SU-DHL-6 (cell line): ENCODE results near the gene CHST4.

Experiments
- H2AFZ ChIP-seq: fragments of 200-600 bp; sonication (generic); 2 replicates; pipeline ENCODE4 v1.6.1; 2014; ENCODE audit warnings: low read depth, mild to moderate bottlenecking, moderate library complexity, mixed read lengths, antibody characterized with exemption, low read length; ENCODE audit not compliant: severe bottlenecking
- H3F3A ChIP-seq: fragments of 200-600 bp; shearing (Covaris generic); 2 replicates; pipeline ENCODE4 v1.6.0; 2016; ENCODE audit warnings: antibody characterized with exemption, mild to moderate bottlenecking; ENCODE audit not compliant: insufficient read depth
- H3K27ac ChIP-seq: fragments of 200-600 bp; sonication (generic); 2 replicates; pipeline ENCODE4 v1.5.1; 2016; ENCODE audit warnings: low read depth, mild to moderate bottlenecking, low read length, moderate library complexity, mixed read lengths
- H3K27me3 ChIP-seq: fragments of 200-600 bp; sonication (generic), shearing (Covaris generic); 2 replicates; pipeline ENCODE4 v1.6.0; 2014; ENCODE audit warnings: mild to moderate bottlenecking, low read length
- H3K36me3 ChIP-seq: fragments of 200-600 bp; sonication (generic); 2 replicates; pipeline ENCODE4 v1.6.1; 2014; ENCODE audit warnings: mild to moderate bottlenecking, low read length, mixed read lengths
- H3K4me2 ChIP-seq: fragments of 300-600, 200-600 bp; shearing (Covaris generic), sonication (generic); 2 replicates; pipeline ENCODE4 v1.6.0; 2014; ENCODE audit warnings: low read length, low read depth, mild to moderate bottlenecking; ENCODE audit not compliant: poor library complexity, severe bottlenecking
- H3K4me3 ChIP-seq: fragments of 200-600 bp; sonication (generic); 2 replicates; pipeline ENCODE4 v1.5.1; 2014; ENCODE audit warnings: antibody characterized with exemption, low read length, mild to moderate bottlenecking, mixed read lengths; ENCODE audit not compliant: insufficient read depth, poor library complexity, severe bottlenecking
- H3K79me2 ChIP-seq: fragments of 200-600 bp; sonication (generic); 2 replicates; pipeline ENCODE4 v1.6.1; 2014; ENCODE audit warnings: mild to moderate bottlenecking, low read length, moderate library complexity; ENCODE audit not compliant: insufficient read depth
- H3K9ac ChIP-seq: fragments of 200-600 bp; sonication (generic); 2 replicates; pipeline ENCODE4 v1.7.0; 2014; ENCODE audit warnings: mild to moderate bottlenecking, low read length
- H3K9me2 ChIP-seq: fragments of 200-600 bp; sonication (generic); replicated peaks from 2 replicates; pipeline ENCODE4 v1.6.1; 2014; ENCODE audit warnings: low read length; ENCODE audit not compliant: insufficient read depth
- H3K9me3 ChIP-seq: fragments of 200-600 bp; sonication (generic); 2 replicates; pipeline ENCODE4 v1.6.1; 2014; ENCODE audit warnings: low read length, mixed read lengths; ENCODE audit not compliant: insufficient read depth
- H4K20me1 ChIP-seq: fragments of 200-600 bp; sonication (generic); 2 replicates; pipeline ENCODE4 v1.6.1; 2014; ENCODE audit warnings: low read depth, mild to moderate bottlenecking, antibody characterized with exemption, low read length, moderate library complexity, mixed read lengths
- CTCF ChIP-seq: fragments of 200-600 bp; sonication (generic); IDR thresholded peaks from one replicate; pipeline ENCODE4 v1.5.1; 2017; ENCODE audit warnings: antibody characterized with exemption, mild to moderate bottlenecking, low read length, moderate library complexity; ENCODE audit not compliant: insufficient read depth, poor library complexity, severe bottlenecking
- EZH2phosphoT487 ChIP-seq: fragments of 200-600 bp; sonication (generic), shearing (Covaris generic); conservative IDR thresholded peaks from 2 replicates; pipeline ENCODE4 v1.6.1; 2018; ENCODE audit warnings: mild to moderate bottlenecking, antibody characterized with exemption, low read length, moderate library complexity, mixed read lengths

The CHST4 gene

GRCh38 chr16:71572497-71573116 lies 46.4 kb downstream of the CHST4 start:
- no peaks in the 10 kb centered on the region for H3K9me3 ChIP-seq
- H3K4me3 ChIP-seq = no peak overlapping the region
- no peak overlapping the region for H2AFZ ChIP-seq
- H4K20me1 ChIP-seq = no peaks in the 10 kb centered on the region
- H3K36me3 ChIP-seq = no peaks in the 10 kb centered on the region
- no peak overlapping the region for H3K9ac ChIP-seq
- no peak overlapping the region for H3K27ac ChIP-seq
- H3K4me2 ChIP-seq = no peak overlapping the region
- no peaks in the 10 kb centered on the region for H3K9me2 ChIP-seq
- H3F3A ChIP-seq = no peaks in the 10 kb centered on the region
- no peaks in the 10 kb centered on the region for H3K79me2 ChIP-seq
- TF ChIP-seq EZH2phosphoT487 (no peak), CTCF (no peak)
- no peaks in the 10 kb centered on the region for H3K27me3 ChIP-seq

- no peaks in the 10 kb centered on the region for H4K20me1 ChIP-seq
- H2AFZ ChIP-seq = no peak overlapping the region
- H3K79me2 ChIP-seq = no peaks in the 10 kb centered on the region
Measured at GRCh38 chr16:71573387-71574094, 47.3 kb downstream of the CHST4 start.

GRCh38 chr16:71574702-71575101 lies 48.5 kb downstream of the CHST4 start:
- H3K9me2 ChIP-seq = no peaks in the 10 kb centered on the region
- no peak overlapping the region for H3K9ac ChIP-seq
- no peaks in the 10 kb centered on the region for H3K79me2 ChIP-seq
- TF ChIP-seq EZH2phosphoT487 (no peak), CTCF (no peak)
- no peak overlapping the region for H2AFZ ChIP-seq
- H3K4me3 ChIP-seq = no peak overlapping the region
- no peaks in the 10 kb centered on the region for H3F3A ChIP-seq
- no peak overlapping the region for H3K27ac ChIP-seq
- H3K9me3 ChIP-seq = no peaks in the 10 kb centered on the region
- no peaks in the 10 kb centered on the region for H4K20me1 ChIP-seq
- H3K4me2 ChIP-seq = no peak overlapping the region
- H3K27me3 ChIP-seq = no peaks in the 10 kb centered on the region
- H3K36me3 ChIP-seq = no peaks in the 10 kb centered on the region

More at GRCh38 chr16:71573387-71574094, 47.3 kb downstream of the CHST4 start:
- TF ChIP-seq EZH2phosphoT487 (no peak), CTCF (no peak)
- Histone ChIP-seq H3K9me2 (no peaks in the 10 kb centered on the region), H3K9ac (no peak overlapping the region), H3K9me3 (no peaks in the 10 kb centered on the region), H3K27ac (no peak overlapping the region), H3K4me2 (no peak overlapping the region), H3K27me3 (no peaks in the 10 kb centered on the region), H3K4me3 (no peak overlapping the region), H3K36me3 (no peaks in the 10 kb centered on the region), H3F3A (no peaks in the 10 kb centered on the region)
